EH (cell line): ENCODE results near the gene TRAF3.

Source experiments
- DNase-seq: peaks from one replicate; pipeline ENCODE4 v3.0.0-alpha.2; 2015; ENCODE audit warnings: low read depth

Gene TRAF3, protein sequence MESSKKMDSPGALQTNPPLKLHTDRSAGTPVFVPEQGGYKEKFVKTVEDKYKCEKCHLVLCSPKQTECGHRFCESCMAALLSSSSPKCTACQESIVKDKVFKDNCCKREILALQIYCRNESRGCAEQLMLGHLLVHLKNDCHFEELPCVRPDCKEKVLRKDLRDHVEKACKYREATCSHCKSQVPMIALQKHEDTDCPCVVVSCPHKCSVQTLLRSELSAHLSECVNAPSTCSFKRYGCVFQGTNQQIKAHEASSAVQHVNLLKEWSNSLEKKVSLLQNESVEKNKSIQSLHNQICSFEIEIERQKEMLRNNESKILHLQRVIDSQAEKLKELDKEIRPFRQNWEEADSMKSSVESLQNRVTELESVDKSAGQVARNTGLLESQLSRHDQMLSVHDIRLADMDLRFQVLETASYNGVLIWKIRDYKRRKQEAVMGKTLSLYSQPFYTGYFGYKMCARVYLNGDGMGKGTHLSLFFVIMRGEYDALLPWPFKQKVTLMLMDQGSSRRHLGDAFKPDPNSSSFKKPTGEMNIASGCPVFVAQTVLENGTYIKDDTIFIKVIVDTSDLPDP

DNA sequence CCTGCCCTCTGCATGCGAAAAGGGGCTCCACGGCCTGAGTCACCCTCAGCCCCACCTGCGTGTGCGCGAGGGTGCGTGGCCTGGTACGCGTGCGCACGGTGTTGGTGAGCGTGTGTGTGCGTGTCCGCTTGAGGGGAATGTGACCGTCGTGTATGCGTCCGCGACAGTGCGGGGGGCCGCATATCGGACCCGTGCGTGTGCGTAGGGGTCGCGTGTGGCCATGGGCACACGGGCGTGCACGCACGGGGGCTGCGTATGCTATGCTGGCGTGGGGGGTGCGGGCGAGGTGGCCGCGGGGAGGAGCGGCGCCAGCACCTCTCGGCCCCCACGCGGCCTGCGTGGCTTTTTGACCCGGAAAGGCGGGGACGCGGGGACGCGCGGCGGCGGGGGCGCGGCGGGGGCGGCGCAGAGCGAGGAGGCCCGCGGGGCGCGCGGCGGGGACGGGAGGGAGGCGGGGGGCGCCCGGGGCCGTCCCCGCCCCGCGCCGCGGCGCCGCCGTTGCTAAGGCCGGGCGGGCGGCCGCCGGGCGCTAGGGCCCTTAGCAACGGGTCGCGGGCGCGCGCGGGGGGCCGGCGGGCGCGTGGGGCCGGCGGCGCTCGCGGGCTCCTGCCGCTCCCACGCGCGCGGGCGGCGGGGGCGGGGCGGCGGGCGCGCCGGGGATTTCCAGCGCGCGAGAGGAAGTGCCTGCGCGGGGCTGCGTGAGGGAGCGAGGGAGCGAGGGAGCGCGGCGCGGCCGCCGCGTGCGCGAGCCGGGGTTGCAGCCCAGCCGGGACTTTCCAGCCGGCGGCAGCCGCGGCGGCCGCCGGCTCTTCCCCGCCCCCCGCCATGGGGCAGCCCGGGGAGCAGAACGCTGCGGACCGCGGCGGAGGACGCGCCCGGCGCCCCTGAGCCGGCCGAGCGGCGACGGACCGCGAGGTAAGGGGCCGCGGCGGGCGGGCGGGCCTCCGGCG, at the start of gene TRAF3:
Gene TRAF3, plus strand, starts transcription at position 689 of the 950 bp plus-strand sequence. CDS start 92,753 bp downstream, outside the sequence.
- peak; percentile 77 for DNase-seq

DNA sequence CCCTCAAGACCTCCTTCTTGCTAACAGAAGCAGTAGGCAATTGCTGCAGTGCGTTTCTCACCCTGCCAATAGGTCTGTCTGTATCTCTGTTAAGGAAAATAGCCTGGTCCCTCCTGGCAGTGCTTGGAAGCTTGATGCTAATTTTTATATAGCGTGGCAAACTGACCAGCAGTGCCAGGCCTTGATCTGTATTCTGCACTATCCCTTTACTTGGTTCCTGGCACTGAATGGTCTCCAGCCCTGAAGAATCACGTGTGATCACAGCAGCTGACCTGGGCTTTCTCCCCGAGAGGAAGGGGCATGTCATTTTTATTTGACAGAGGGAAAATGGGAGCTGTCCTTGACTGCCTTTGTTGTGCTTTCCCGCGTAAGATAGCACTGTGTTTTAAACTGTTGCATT, 48.7 kb upstream of the TRAF3 start:
- no peak for DNase-seq

DNA sequence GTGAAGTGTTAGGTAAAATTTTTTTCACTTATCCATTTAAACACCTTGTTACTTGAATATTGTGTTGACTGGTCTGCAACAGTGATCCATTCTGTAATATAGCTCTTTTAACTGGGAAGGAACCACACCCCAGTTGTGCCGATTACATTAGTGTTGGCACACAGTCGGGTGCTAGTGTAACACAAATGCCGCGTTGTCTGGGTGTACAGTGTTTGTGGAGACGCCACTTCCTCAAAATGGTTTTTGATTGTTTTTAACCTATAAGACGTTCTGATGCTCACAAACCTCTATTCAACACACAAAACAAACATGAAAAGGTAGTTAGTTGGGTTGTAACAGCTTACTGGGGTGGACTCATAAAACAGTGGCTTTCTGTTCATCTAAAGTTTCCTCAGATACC, 48.0 kb upstream of the TRAF3 start:
- no peak for DNase-seq

DNA sequence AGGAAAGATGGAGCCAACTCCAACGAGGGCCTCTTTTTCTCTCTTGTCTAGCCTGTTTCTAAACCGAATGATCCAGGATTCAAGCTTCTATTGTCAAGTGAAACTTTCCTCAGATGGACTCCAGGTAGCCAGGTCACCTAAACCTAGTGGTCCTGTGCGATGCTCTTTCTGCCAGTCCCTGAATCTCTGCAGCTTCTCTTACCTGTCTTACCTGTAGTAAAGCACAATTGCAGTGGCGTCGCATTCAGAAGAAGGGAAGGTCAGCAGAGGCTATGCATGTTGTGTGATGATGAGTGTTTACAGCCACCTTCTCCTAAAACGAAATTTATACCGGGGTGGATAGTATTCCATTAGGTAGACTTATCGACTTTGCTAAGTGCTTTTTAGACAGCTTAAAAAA, 47.4 kb upstream of the TRAF3 start:
- DNase-seq, result no peak

DNA sequence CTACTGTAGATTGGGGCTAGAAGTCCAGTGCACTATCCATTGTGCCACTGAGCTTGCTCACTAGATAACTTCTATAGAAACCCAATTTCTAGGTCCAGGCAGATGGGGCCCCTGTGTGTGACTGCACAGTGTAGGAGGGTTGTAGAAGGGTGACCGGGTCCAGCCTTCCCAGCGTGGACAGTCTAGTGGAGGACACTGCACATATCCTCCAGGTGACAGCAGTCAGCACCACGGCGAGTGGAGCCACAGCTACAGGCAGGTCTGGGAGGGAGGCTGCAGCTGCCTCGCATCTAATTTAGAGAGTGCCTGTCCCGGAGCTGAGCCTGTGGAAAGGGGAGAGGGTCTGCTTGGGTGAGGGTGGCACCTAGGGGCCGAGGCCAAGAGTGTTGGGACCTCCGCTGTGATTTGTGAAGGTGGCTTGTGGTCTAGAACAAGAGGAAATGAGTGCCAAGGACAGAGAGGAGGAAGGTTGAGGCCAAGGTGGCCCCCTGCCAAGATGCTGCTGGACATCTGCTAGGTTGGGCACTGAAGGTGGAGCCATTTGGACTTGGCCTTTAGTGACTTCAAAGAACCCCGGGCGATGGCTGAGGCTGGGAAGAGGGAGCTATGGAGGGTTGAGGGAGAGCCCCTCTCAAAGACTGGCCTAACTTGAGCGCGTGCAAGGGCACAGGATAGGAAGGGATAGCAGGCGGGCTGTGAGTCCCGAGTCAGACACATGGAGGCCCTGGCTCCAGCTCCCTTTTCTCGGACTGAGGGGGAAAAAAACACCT, 46.0 kb upstream of the TRAF3 start:
- DNase-seq, result no peak

DNA sequence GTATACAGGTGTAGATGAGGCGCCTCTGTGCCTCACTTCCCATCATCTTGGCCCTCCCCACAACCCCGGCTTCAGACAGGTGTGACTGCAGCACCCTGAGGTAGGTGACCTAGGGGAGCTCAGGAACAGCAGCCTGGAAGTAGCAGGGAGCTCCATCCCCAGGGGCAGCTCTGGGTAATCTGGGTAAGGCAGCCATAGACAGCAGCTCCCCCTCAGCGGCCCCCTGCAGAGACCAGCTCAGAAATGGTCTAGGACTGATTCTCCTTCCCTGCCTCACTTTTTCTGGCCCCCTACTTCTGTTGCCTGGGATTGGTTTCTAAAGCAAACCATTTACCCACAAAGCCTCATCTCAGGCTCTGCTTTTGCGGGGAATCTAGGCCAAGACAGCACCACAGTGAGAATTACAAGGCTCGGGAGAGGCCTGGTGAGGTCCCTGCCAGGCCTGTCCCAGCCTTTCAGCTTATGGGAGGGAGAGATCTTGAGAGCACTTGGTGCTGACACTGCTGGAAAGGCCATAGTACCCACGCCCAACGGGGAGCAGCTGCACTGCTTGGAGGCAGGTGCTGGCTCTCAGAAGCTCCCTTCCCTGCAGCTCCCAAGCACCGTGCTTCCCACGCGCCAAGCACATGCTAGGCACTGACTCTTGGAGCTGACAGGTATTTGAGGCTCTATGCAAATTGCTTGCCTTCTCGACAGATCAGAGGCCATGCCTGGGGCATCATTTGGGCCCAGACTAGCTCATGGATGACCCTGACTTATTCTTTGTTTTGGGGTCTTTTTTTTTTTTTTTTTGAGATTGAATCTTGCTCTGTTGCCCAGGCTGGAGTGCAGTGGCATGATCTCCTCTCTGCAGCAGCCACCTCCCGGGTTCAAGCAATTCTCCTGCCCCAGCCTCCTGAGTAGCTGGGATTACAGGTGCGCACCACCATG, 45.1 kb upstream of the TRAF3 start:
- no peak for DNase-seq

DNA sequence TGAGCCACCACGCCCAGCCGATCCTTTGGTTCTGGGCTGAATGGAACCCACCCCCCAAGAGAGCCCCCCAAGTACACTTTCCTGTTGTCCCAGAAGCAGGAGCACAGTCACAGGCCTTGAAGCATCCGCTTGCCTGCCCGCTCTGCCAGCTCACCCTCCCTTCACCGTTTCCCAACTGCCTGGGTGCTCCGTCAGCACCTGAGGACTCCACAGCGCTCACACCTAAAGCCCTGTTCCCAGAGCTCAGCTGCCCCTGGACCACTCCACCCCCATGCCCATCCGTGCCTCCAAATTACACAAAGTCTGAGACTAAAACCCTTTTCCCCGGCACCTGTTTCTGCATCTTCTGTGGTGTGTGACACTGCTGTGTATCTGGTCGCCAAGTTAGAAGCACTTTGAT, 44.3 kb upstream of the TRAF3 start:
- DNase-seq, result no peak

DNA sequence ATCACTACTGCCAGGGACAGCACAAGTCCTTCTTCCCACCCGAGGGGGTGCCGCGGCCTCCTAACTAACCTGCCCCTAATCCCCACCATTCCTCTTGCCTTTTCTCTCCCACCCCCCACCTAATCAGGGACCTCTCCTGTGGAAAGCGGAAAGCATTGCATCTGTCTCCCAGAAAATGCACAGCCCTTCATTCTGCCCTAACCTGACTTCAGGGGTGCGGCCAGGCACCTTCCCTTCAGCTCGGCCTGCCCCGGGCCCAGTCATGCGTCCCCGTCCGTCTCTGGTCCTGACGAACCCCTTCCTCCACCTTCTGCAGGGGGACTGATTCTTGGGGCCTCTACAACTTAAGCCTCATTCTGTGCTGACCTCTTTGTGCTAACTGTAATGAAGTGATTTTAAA, 43.9 kb upstream of the TRAF3 start:
- DNase-seq, result no peak

DNA sequence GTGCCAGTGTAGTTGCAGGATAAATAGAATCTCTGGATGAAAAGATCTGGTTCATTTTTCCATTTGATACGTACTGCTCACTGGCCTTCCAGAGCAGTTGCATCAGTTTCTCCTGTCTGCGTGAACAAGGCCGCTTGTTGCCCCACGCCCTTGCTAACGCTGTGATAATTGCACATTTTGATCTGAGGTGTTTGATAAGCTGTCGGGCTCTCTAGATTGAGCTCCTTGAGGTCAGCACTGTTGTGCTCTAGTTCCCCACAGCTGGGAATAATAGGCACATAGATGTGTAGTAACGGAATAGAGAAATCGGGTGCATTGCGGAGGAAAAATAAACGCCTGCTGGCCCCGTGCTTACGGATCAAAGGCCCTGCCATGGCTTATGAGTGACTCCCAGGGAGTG, 42.8 kb upstream of the TRAF3 start:
- DNase-seq, result no peak

DNA sequence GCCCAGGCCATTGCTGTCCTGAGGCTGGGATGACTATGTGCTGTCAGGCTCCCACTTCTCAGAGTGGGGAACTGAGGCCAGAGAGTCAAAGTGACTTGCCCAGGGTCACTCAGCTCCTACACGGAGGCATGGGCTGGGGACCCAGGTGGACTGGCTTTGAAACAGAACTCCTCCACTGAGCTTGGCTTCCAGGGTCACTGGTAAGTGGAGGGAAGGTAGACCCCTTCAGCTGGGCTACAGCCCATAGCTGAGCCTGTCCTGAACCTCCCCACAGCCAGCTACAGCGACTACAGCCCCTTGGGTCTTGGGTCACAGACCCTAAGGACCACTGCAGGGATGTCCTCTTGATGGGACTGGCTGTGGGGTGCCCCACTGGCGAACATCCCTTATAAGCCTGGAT, 40.3 kb upstream of the TRAF3 start:
- DNase-seq, result no peak

DNA sequence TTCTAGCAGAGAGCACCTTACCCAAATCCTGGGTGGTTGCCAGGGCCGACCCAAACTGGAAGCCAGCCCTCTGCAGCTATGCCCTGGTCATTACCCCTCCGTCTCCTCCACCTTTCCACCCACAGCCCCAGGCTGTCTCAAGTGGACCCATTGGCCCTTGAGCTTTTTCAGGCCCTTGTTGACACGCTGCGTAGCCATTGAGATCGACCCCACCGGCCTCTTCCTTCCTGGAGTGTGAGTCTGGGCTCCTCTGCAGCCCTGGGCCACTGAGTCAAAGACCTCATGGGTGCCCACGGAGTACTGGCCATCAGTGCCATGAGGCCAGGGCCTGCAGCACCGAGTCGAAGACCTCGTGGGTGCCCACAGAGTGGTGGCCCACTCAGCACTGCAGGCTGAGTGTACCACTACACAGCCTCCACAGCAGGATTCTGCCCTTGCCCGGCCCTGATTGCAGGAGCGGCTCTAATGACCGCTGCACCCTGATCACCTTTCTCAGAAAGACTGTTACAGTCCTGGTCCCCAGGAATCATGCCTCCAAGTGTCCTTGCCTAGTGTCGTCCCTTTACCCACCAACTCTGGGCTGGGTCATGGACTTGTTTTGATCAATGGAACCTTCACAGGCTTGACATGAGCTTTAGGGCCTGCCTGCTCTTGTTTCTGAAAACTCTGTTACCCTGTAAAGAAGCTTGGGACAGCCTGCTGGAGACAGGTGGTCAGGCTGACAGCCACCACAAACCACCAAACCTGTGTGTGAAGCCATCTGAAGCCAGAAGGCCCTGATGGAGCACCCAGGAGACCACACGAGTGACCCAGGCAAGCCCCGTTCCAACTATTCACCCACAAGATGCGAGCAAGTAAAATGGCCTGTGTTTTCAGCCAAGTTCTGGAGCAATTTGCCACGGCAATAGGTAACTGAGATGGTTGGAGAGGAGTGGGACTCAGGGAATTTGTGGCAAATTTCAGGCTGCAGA, 39.6 kb upstream of the TRAF3 start:
- no peak for DNase-seq

DNA sequence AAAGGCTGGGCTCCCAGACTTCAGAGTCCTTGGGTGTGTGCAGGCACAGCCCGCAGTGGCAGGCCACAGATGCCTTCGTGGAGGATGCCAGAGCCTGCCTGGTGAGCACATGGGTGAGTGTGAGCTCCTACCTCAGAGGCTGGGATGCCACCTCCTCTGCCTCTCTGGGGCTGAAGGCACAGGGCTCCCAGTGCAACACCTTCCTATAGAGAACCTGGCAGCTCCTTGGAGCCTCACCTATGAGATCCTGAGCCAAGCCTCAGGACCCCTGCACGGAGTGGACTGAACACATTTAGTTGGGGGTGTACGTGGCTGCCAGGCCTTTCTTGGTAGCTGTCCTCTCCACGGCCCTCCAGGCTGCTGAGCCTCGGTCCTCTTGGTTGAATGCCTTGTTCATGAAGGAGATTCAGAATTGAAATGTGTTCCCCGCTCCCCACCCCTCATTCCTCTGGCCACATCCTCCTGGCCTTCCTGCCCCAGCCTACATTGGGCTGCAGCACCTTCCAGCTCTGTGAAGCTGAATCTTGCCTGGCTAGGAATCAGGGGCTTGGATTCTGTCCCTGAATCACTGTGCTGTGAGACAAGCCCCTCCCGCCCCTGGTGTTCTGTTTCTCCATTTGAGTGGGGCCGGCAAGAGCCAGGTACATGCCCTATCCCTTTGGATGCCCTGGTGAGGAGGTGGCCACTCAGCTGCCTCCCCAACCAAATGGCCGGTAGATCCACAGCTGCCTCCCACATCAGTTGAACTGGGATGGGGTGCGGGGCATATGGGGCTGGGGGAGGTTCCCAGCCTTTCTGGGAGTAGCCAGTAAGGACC, 38.7 kb upstream of the TRAF3 start:
- DNase-seq, result no peak

DNA sequence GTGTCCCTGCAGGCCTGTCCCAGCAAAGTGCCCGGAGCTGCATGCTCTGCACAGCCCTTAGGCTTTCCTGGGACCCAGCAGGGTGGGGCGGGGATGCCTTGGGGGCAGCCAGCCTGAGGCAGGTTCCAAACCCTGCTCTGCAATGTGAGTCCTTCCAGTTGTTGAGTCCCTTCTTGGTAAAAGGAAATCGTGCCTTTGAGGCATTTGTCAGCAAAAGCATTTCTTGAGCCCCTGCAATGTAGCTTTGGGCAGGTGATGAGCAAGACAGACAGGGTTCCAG, 38.1 kb upstream of the TRAF3 start:
- DNase-seq, result no peak

DNA sequence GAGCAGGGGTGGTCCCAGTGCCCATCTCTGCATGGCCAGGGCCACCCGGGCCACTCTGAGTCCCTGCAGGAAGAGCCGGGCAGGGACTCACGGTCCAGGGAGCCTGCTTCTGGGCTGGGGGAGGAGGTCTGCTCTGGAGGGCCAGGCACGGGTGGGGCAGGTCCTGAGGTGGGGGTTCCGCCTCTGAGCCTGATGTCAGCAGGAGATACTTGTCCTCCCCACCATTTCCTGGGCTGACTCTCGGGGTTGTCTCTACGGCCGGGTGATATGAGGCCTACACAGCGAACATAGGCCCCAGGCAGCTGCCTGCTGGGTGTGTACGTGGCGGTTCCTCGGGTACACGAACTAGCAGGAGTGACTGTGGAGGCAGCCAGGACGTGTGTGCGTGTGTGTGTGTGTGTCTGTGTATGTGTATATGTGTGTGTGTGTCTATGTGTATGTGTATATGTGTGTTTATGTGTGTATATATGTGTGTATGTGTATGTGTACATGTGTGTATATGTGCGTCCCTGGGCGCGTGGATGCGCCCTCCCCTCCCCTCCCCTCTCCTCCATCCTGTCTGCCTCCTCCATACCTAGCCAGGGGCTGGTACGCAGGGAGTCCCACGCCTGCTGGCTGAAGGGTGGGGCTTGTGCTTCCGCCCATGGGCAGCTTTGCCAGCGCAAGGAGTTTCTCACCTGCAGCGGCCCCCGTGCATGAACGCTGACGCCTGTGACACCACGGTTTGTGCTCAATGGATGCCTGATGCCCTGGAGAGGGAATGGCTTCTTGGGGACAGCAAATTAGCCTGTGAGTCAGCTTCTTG, 30.4 kb upstream of the TRAF3 start:
- no peak for DNase-seq

DNA sequence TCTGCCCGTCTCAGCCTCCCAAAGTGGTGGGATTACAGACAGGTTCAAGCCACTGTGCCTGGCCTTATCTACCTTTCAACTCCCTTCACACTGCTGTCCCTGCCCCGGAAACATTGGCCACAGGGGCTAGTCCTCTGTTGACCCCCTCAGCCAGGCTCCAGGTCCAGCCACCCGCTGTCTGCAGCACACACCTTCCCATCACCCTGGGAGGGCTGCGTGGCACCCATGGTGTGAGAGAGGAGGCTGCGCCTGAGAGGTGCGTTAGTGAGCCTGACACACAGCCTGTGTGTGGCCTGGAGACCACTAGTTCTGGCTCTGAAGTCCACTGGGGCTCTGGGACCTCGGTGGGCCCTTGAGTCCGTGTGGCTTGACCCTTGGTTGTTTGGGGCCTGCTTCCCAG, 28.4 kb upstream of the TRAF3 start:
- no peak for DNase-seq

DNA sequence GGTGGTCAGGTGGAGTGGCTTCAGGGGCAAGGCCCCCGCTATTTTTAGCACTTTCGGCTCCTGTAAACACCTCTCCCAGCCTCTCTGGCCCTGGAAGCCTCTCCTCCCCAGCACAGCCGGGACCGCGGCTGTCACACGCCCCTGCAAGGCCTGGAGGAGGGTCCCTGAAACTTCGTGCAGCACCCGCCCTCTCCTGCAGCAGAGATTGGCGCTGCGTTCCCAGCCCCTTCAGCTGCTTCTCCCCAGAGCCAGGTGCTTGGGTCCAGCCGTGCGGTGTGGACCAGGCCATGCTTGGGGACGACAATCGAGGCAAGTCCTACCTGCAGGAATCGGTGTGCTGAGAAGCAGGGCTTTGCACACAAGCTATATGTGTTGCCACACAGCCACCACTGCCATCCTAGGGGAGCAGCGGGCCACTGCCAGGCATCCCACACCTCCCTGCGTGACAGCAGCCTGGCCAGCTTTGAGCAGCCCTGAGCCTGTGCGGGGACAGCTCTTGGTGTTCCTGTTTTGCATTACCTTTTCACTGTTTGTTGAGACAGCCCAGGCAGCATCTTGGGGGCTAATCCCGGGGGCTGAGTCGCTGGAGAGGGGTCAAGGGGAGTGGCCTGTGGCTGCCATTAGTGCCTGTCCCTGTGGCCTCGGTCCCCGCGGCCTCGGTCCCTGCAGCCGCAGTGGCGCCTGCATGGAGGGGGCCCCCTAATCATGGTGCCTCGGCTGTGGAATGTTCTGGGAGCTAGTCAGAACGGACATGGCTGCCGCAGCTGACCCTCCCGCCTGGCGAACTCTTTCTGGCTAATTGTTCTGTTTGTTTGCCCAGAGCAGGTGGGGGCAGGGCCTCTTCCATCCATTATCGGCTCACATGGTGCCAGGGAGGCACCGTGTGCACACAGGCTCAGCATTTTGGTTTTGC, 27.6 kb upstream of the TRAF3 start:
- no peak for DNase-seq

DNA sequence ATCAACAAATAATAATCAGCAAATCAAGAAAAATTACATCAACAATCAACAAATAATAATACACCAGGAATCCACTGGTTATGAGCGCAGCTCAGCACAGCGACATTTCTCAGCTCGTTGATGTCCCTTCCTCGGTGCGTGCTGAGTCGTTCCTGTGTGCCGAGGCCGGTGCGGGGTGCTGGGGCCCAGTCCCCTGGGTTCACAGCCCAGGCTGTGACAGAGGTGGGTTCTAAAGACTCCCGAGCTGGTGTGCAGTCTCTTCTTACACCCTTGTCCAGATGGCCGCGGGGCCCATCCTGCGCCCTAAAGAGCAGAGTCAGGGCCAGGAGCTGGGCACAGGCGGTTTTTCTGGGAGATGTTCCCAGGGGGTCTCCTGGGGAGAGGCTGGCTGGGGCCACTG, 26.9 kb upstream of the TRAF3 start:
- no peak for DNase-seq
